ENCODE results near the gene DNMT3A.
"Not testable (repeated sequence)": the region's sequence is repeated elsewhere in the genome, so short reads cannot be mapped to it uniquely, and the experiment has no call there.

DNA sequence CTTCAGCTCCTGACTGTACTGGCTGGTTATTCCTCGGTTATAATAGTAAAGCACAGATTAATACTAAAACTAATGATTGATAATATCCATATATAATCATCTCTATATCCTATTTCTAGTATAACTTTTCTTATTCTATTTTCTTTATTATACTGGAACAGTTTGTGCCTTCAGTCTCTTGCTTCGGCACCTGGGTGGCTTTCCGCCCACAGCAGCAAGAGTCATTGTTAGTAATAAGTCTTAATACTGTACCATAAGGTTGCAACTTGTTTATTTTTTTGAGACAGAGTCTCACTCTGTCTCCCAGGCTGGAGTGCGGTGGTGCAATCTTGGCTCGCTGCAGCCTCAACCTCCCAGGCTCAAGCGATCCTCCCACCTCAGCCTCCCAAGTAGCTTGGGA, 130.8 kb downstream of the DNMT3A start:
- TF ChIP-seq, protein P1, sequence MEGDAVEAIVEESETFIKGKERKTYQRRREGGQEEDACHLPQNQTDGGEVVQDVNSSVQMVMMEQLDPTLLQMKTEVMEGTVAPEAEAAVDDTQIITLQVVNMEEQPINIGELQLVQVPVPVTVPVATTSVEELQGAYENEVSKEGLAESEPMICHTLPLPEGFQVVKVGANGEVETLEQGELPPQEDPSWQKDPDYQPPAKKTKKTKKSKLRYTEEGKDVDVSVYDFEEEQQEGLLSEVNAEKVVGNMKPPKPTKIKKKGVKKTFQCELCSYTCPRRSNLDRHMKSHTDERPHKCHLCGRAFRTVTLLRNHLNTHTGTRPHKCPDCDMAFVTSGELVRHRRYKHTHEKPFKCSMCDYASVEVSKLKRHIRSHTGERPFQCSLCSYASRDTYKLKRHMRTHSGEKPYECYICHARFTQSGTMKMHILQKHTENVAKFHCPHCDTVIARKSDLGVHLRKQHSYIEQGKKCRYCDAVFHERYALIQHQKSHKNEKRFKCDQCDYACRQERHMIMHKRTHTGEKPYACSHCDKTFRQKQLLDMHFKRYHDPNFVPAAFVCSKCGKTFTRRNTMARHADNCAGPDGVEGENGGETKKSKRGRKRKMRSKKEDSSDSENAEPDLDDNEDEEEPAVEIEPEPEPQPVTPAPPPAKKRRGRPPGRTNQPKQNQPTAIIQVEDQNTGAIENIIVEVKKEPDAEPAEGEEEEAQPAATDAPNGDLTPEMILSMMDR (IDR thresholded peaks at IDR 0.05), result not testable (repeated sequence)
- not testable (repeated sequence) for TF ChIP-seq EP300, POLR2A (IDR thresholded peaks at IDR 0.05)

Data from stomach (tissue), 4 donors.